RWPE2 (cell line): ENCODE data around the gene C22orf39.

Experiments used
- ATAC-seq: fragments of 200-7000 bp; cut with Tn5 transposase; 3 replicates; pipeline ENCODE4 v1.9.1; 2021; ENCODE audit warnings: low read depth
- DNase-seq: peaks from one replicate; pipeline ENCODE4 v3.0.0-alpha.2; 2020; ENCODE audit warnings: low spot score
- H3K27ac ChIP-seq: fragments of 450-650 bp; 2 replicates; pipeline ENCODE4 v1.5.1; 2017; ENCODE audit warnings: mild to moderate bottlenecking; ENCODE audit not compliant: poor library complexity, severe bottlenecking
- H3K27me3 ChIP-seq: fragments of 250-450 bp; sonication (Bioruptor Pico); 2 replicates; pipeline ENCODE4 v1.5.1; 2021; ENCODE audit warnings: mild to moderate bottlenecking, moderate library complexity; ENCODE audit not compliant: insufficient read depth, poor library complexity, severe bottlenecking
- H3K36me3 ChIP-seq: fragments of 250-450 bp; sonication (Bioruptor Pico); 2 replicates; pipeline ENCODE4 v1.5.1; 2020; ENCODE audit warnings: low read depth, mild to moderate bottlenecking, moderate library complexity
- H3K4me1 ChIP-seq: fragments of 250-450 bp; sonication (Bioruptor Pico); 2 replicates; pipeline ENCODE4 v1.5.1; 2021; ENCODE audit warnings: mild to moderate bottlenecking, moderate library complexity; ENCODE audit not compliant: insufficient read depth, poor library complexity, severe bottlenecking
- H3K4me3 ChIP-seq: fragments of 250-450 bp; sonication (Bioruptor Pico); 2 replicates; pipeline ENCODE4 v1.5.1; 2021; ENCODE audit warnings: mild to moderate bottlenecking, moderate library complexity; ENCODE audit not compliant: severe bottlenecking
- H3K9me3 ChIP-seq: fragments of 250-450 bp; sonication (Bioruptor Pico); 2 replicates; pipeline ENCODE4 v1.5.1; 2021; ENCODE audit warnings: mild to moderate bottlenecking, moderate library complexity; ENCODE audit not compliant: severe bottlenecking
- CTCF ChIP-seq: fragments of 450-650 bp; IDR thresholded peaks from one replicate; pipeline ENCODE4 v1.5.1; 2017; ENCODE audit warnings: mild to moderate bottlenecking, moderate library complexity; ENCODE audit not compliant: poor library complexity, severe bottlenecking

Gene C22orf39

GRCh38 chr22:19472233-19472632 is 24.7 kb upstream of the C22orf39 start:
- ATAC-seq, result no peak
- H3K36me3 ChIP-seq, result peaks cover 83% of the 10 kb centered on the region

DNA sequence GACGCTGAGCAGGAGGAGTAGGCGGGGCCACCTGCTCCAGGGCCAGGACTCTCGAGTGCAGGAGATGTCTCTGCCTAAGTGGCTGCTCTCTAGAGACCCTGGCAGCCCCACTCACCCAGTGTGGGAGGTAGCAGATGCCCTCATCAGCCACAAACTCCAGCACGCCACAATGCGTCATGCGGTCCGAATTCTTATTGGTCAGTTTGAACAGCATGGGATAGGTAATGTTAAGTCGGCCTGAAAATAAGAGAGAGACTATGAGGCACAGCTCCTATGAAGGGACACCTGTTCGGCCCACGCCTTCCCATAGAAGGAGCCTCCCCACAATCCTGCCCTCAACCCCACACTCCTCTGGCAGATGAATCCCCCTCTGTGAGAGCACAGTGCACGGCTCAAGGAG is 24.1 kb upstream of the C22orf39 start:
- no peak overlapping the region for H3K27ac ChIP-seq
- DNase-seq, result no peak
- no peak for TF ChIP-seq CTCF
- H3K4me3 ChIP-seq, result no peak overlapping the region
- H3K27me3 ChIP-seq, result no peaks in the 10 kb centered on the region
- no peak for ATAC-seq
- H3K4me1 ChIP-seq, result no peaks in the 10 kb centered on the region
- peaks cover 87% of the 10 kb centered on the region for H3K36me3 ChIP-seq
- H3K9me3 ChIP-seq, result no peaks in the 10 kb centered on the region

More at GRCh38 chr22:19472233-19472632, 24.7 kb upstream of the C22orf39 start:
- Histone ChIP-seq H3K4me3 (no peak overlapping the region), H3K27me3 (no peaks in the 10 kb centered on the region), H3K4me1 (peaks cover 3% of the 10 kb centered on the region), H3K27ac (no peak overlapping the region), H3K9me3 (no peaks in the 10 kb centered on the region)
- DNase-seq, result no peak
- no peak for TF ChIP-seq CTCF

- ATAC-seq, result no peak
- H3K27ac ChIP-seq, result no peak overlapping the region
- no peak for TF ChIP-seq CTCF
- H3K27me3 ChIP-seq, result no peaks in the 10 kb centered on the region
- DNase-seq, result no peak
- H3K36me3 ChIP-seq, result peaks cover 97% of the 10 kb centered on the region
- H3K9me3 ChIP-seq, result no peaks in the 10 kb centered on the region
- H3K4me1 ChIP-seq, result no peaks in the 10 kb centered on the region
- H3K4me3 ChIP-seq, result no peak overlapping the region
Observed at GRCh38 chr22:19470010-19470409, 22.5 kb upstream of the C22orf39 start.

DNA sequence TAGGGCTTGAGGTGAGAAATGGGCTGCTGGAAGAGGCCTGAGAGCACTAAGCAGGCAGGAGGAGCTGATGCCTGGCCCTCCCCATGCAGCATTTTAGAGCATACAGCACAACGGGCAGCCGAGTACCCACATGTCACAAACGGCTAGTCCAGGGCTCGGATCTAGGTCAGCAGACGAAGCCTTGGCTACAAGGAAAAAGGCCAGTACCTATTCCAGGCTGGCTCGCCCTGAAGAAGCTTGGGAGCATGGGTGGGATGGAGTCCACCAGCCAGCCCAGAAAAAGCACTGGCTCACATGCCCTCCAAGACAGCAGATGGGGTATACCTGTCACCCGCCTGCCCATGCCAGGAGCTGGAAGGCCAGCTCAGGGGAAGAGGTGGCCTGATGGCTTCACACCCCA is 21.9 kb upstream of the C22orf39 start:
- Histone ChIP-seq H3K27me3 (no peaks in the 10 kb centered on the region), H3K9me3 (no peaks in the 10 kb centered on the region), H3K27ac (no peak overlapping the region), H3K36me3 (peaks cover 97% of the 10 kb centered on the region), H3K4me1 (no peaks in the 10 kb centered on the region), H3K4me3 (no peak overlapping the region)
- ATAC-seq, result no peak
- no peak for DNase-seq
- TF ChIP-seq CTCF, result no peak

DNA sequence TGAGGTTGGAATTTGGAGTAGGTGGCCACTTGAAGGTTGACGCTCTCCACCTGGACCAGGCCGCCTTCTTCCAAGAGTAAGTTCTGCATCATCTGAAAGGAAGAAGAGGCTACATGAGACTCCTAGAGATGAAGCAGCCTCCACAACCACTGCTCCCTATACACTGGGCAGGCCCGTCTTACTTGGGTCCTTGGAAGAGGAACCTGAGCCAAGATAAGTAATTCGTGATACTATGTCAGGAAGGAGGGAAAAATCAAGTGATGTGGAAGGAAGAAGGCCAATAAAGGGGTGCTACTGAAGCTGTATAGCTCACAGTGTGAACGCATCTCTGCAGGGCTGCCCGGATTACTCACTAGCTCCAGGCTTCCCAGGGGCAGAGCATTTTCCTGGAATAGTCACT is 20.4 kb upstream of the C22orf39 start:
- H3K27me3 ChIP-seq, result no peaks in the 10 kb centered on the region
- H3K4me3 ChIP-seq, result no peak overlapping the region
- TF ChIP-seq CTCF, result no peak
- H3K9me3 ChIP-seq, result no peaks in the 10 kb centered on the region
- no peak overlapping the region for H3K27ac ChIP-seq
- ATAC-seq (no peak), DNase-seq (no peak)
- H3K4me1 ChIP-seq, result no peaks in the 10 kb centered on the region
- peaks cover 97% of the 10 kb centered on the region for H3K36me3 ChIP-seq
